Stimulated activated CD4-positive, alpha-beta T cell treated with anti-CD3 and anti-CD28 coated beads, Interleukin-15, amount 100 ng/mL, for 1 hour (primary cell): ENCODE measurements around the gene POU3F3.

Source experiments
- DNase-seq, 2 donors: peaks; one replicate each; pipeline ENCODE4 v3.0.0-alpha.2; 2020; ENCODE audit warnings: low read depth in 1 of 2, low spot score in 1 of 2

The POU3F3 gene

GRCh38 chr2:104874230-104874629 is 20.3 kb downstream of the POU3F3 start:
- no peak for DNase-seq

- DNase-seq, result no peak
These were observed 21.3 kb downstream of the POU3F3 start for GRCh38 chr2:104875262-104875661.

- DNase-seq, result no peak
These were observed 23.0 kb downstream of the POU3F3 start for GRCh38 chr2:104876606-104877570.

GRCh38 chr2:104878863-104879512 is 25.1 kb downstream of the POU3F3 start:
- no peak for DNase-seq

- DNase-seq, result no peak
These were observed 26.2 kb downstream of the POU3F3 start for GRCh38 chr2:104880076-104880475.

- no peak for DNase-seq
These were observed 29.4 kb downstream of the POU3F3 start for GRCh38 chr2:104883357-104883756.

GRCh38 chr2:104885119-104885782 is 31.3 kb downstream of the POU3F3 start:
- DNase-seq, result no peak

- DNase-seq, result no peak
These were observed 33.8 kb downstream of the POU3F3 start for GRCh38 chr2:104887676-104888075.

- DNase-seq, result no peak
These were observed 34.8 kb downstream of the POU3F3 start for GRCh38 chr2:104888489-104889258.

- DNase-seq, result no peak
These were observed 35.5 kb downstream of the POU3F3 start for GRCh38 chr2:104889291-104889959.

GRCh38 chr2:104889960-104890684 is 36.2 kb downstream of the POU3F3 start:
- DNase-seq, result no peak

- DNase-seq, result no peak
These were observed 36.8 kb downstream of the POU3F3 start for GRCh38 chr2:104890685-104891069.

GRCh38 chr2:104891145-104891544 is 37.2 kb downstream of the POU3F3 start:
- DNase-seq, result no peak

GRCh38 chr2:104896446-104896845 is 42.5 kb downstream of the POU3F3 start:
- DNase-seq, result no peak

- DNase-seq, result no peak
These were observed 43.7 kb downstream of the POU3F3 start for GRCh38 chr2:104897515-104898184.

- DNase-seq, result no peak
These were observed 46.7 kb downstream of the POU3F3 start for GRCh38 chr2:104900608-104901007.

GRCh38 chr2:104901037-104901881 is 47.3 kb downstream of the POU3F3 start:
- no peak for DNase-seq

GRCh38 chr2:104902317-104902716 is 48.4 kb downstream of the POU3F3 start:
- no peak for DNase-seq
